H9 (cell line): Measurements from ENCODE around the gene CCSER2. TPM values are rescaled to one million over a fixed set of nuclear protein-coding genes. Genes with fewer than 3 reads are reported as not detected.

Source experiments
- DNase-seq: peaks from one replicate; pipeline ENCODE4 v3.0.0-alpha.2; 2017
- H2AFZ ChIP-seq: one replicate; pipeline ENCODE4 v1.6.1; 2013; ENCODE audit warnings: mild to moderate bottlenecking, low read length, control low read depth, moderate library complexity
- H2AK5ac ChIP-seq: 2 replicates; pipeline ENCODE4 v1.6.1; 2013; ENCODE audit warnings: low read length, control low read depth, mixed read lengths; ENCODE audit not compliant: insufficient read length
- H2BK120ac ChIP-seq: one replicate; pipeline ENCODE4 v1.6.1; 2013; ENCODE audit warnings: low read depth, mild to moderate bottlenecking, low read length, control low read depth, inconsistent platforms; ENCODE audit not compliant: poor library complexity, severe bottlenecking
- H2BK12ac ChIP-seq: 2 replicates; pipeline ENCODE4 v1.6.1; 2013; ENCODE audit warnings: low read length, control low read depth, mixed read lengths, low read depth; ENCODE audit not compliant: insufficient read length
- H2BK15ac ChIP-seq: 2 replicates; pipeline ENCODE4 v1.6.1; 2013; ENCODE audit warnings: low read depth, low read length, control low read depth
- H2BK20ac ChIP-seq: one replicate; pipeline ENCODE4 v1.6.1; 2013; ENCODE audit warnings: low read depth, mild to moderate bottlenecking, low read length, control low read depth, inconsistent platforms; ENCODE audit not compliant: poor library complexity, severe bottlenecking
- H2BK5ac ChIP-seq: 2 replicates; pipeline ENCODE4 v1.6.1; 2013; ENCODE audit warnings: low read length, control low read depth, mixed read lengths; ENCODE audit not compliant: insufficient read length
- H3K14ac ChIP-seq: 2 replicates; pipeline ENCODE4 v1.6.1; 2013; ENCODE audit warnings: low read length, control low read depth; ENCODE audit not compliant: insufficient read depth
- H3K18ac ChIP-seq: 2 replicates; pipeline ENCODE4 v1.6.1; 2013; ENCODE audit warnings: low read depth, mild to moderate bottlenecking, mixed read lengths, low read length, control low read depth; ENCODE audit not compliant: insufficient read length
- H3K23ac ChIP-seq: 2 replicates; pipeline ENCODE4 v1.6.1; 2013; ENCODE audit warnings: low read length, control low read depth, mixed read lengths, low read depth; ENCODE audit not compliant: insufficient read length
- H3K23me2 ChIP-seq: 2 replicates; pipeline ENCODE4 v1.6.1; 2013; ENCODE audit warnings: low read depth, mild to moderate bottlenecking, mixed read lengths, low read length, control low read depth; ENCODE audit not compliant: insufficient read length, poor library complexity, severe bottlenecking
- H3K27ac ChIP-seq: 2 replicates; pipeline ENCODE4 v1.5.1; 2013; ENCODE audit warnings: low read length, control low read depth, mixed read lengths, low read depth; ENCODE audit not compliant: insufficient read length
- H3K27me3 ChIP-seq: 2 replicates; pipeline ENCODE4 v1.6.1; 2013; ENCODE audit warnings: low read length, control low read depth, inconsistent platforms; ENCODE audit not compliant: insufficient read depth
- H3K4ac ChIP-seq: 2 replicates; pipeline ENCODE4 v1.6.1; 2013; ENCODE audit warnings: low read depth, mild to moderate bottlenecking, control low read depth, inconsistent platforms, low read length, moderate library complexity
- H3K4me1 ChIP-seq: 2 replicates; pipeline ENCODE4 v1.6.1; 2013; ENCODE audit warnings: low read length, control low read depth, inconsistent platforms; ENCODE audit not compliant: insufficient read depth
- H3K4me2 ChIP-seq: 2 replicates; pipeline ENCODE4 v1.6.1; 2013; ENCODE audit warnings: low read length, control low read depth, mixed read lengths; ENCODE audit not compliant: insufficient read length, insufficient read depth
- H3K56ac ChIP-seq: 2 replicates; pipeline ENCODE4 v1.6.1; 2013; ENCODE audit warnings: low read depth, mild to moderate bottlenecking, mixed read lengths, low read length, control low read depth; ENCODE audit not compliant: insufficient read length
- H3K79me1 ChIP-seq: 2 replicates; pipeline ENCODE4 v1.6.1; 2013; ENCODE audit warnings: low read depth, mild to moderate bottlenecking, moderate library complexity, low read length, control low read depth, inconsistent platforms; ENCODE audit not compliant: insufficient read depth, poor library complexity, severe bottlenecking
- H3K79me2 ChIP-seq: 2 replicates; pipeline ENCODE4 v1.6.1; 2013; ENCODE audit warnings: low read length, control low read depth, inconsistent platforms; ENCODE audit not compliant: insufficient read depth
- H3K9ac ChIP-seq: 2 replicates; pipeline ENCODE4 v1.6.1; 2013; ENCODE audit warnings: low read length, control low read depth, mixed read lengths; ENCODE audit not compliant: insufficient read length; ENCODE audit errors: extremely low read depth
- H3K9me3 ChIP-seq: one replicate; pipeline ENCODE4 v1.6.1; 2013; ENCODE audit warnings: low read depth, low read length, inconsistent platforms; ENCODE audit not compliant: control insufficient read depth
- H3T11ph ChIP-seq: one replicate; pipeline ENCODE4 v1.6.1; 2013; ENCODE audit warnings: mild to moderate bottlenecking, low read length, control low read depth, inconsistent platforms
- H4K20me1 ChIP-seq: one replicate; pipeline ENCODE4 v1.6.1; 2013; ENCODE audit not compliant: control insufficient read depth, insufficient read length, insufficient read depth
- H4K5ac ChIP-seq: 2 replicates; pipeline ENCODE4 v1.6.1; 2013; ENCODE audit warnings: low read depth, mild to moderate bottlenecking, mixed read lengths, low read length, control low read depth; ENCODE audit not compliant: insufficient read length
- H4K8ac ChIP-seq: replicated peaks from 2 replicates; pipeline ENCODE4 v1.6.1; 2013; ENCODE audit warnings: low read length, control low read depth, mixed read lengths, low read depth; ENCODE audit not compliant: insufficient read length
- H4K91ac ChIP-seq: 2 replicates; pipeline ENCODE4 v1.6.1; 2013; ENCODE audit warnings: low read depth, mild to moderate bottlenecking, moderate library complexity, mixed read lengths, low read length, control low read depth; ENCODE audit not compliant: insufficient read length
- H3K27ac Mint-ChIP-seq, 3 experiments: 2 replicates in 2 of 3; 3 replicates in 1 of 3; pipeline ENCODE4 v1.8.0; 2020 to 2021; ENCODE audit warnings: mixed read lengths in 3 of 3, mild to moderate bottlenecking in 1 of 3, moderate library complexity in 1 of 3
- H3K27me3 Mint-ChIP-seq: 2 replicates; pipeline ENCODE4 v1.8.0; 2021; ENCODE audit warnings: low read depth, mild to moderate bottlenecking, moderate library complexity, mixed read lengths
- H3K36me3 Mint-ChIP-seq, 3 experiments: 2 replicates in 2 of 3; 3 replicates in 1 of 3; pipeline ENCODE4 v1.8.0; 2020 to 2021; ENCODE audit warnings: low read depth in 3 of 3, mixed read lengths in 3 of 3; ENCODE audit not compliant: insufficient read depth in 1 of 3
- H3K4me1 Mint-ChIP-seq, 2 experiments: 2 replicates each; pipeline ENCODE4 v1.8.0; 2020; ENCODE audit warnings: mixed read lengths in 2 of 2
- H3K4me3 Mint-ChIP-seq, 2 experiments: 2 replicates in 1 of 2; 3 replicates in 1 of 2; pipeline ENCODE4 v1.8.0; 2020 to 2021; ENCODE audit warnings: mild to moderate bottlenecking in 2 of 2, mixed read lengths in 2 of 2, moderate library complexity in 1 of 2
- H3K9me3 Mint-ChIP-seq, 2 experiments: 2 replicates in 1 of 2; 3 replicates in 1 of 2; pipeline ENCODE4 v1.8.0; 2020; ENCODE audit warnings: mild to moderate bottlenecking in 2 of 2, mixed read lengths in 2 of 2, moderate library complexity in 1 of 2
- CTCF ChIP-seq: fragments of 200-600 bp; sonication (generic); conservative IDR thresholded peaks from 3 replicates; pipeline ENCODE4 v1.8.0; 2021; ENCODE audit warnings: antibody characterized with exemption, mild to moderate bottlenecking
- WGBS: extraction: QIAGEN DNeasy Blood & Tissue Kit; methylation state at CpG from one replicate; pipeline ENCODE4 v1.1.7; 2013; ENCODE audit warnings: missing lambda C conversion rate, low lambda C conversion rate, mixed read lengths; ENCODE audit not compliant: insufficient read length; ENCODE audit errors: extremely low coverage; 5-methylcytosine and 5-hydroxymethylcytosine counted together
- total RNA-seq: library from RNA; stranded (reverse); gene quantifications from 2 replicates; pipeline ENCODE4 v1.2.1, GENCODE V29; 2021

Gene CCSER2
- total RNA-seq, 1 experiment from 2014 or later = 22.2 TPM

GRCh38 chr10:84551437-84552120 is 223.2 kb downstream of the CCSER2 start:
- Mint-ChIP-seq H3K4me3 (no peak overlapping the region), H3K27ac (no peak overlapping the region), H3K4me1 (peaks cover 8 to 15% of the 10 kb centered on the region in 2 experiments; a peak in 3 of 4 replicates), H3K36me3 (no peaks in the 10 kb centered on the region), H3K9me3 (no peaks in the 10 kb centered on the region; a peak in 1 of 5 replicates), H3K27me3 (peaks cover 7% of the 10 kb centered on the region)
- Histone ChIP-seq H3K23ac (no peak overlapping the region), H3T11ph (no peak overlapping the region), H3K27me3 (no peaks in the 10 kb centered on the region), H2BK20ac (no peak overlapping the region), H4K5ac (no peak overlapping the region), H2BK5ac (no peak overlapping the region), H4K91ac (no peak overlapping the region), H3K4ac (no peak overlapping the region), H3K14ac (no peak overlapping the region), H3K9me3 (no peaks in the 10 kb centered on the region), H3K9ac (no peak overlapping the region), H3K79me1 (no peaks in the 10 kb centered on the region), H3K27ac (no peak overlapping the region), H2BK12ac (no peak overlapping the region), H3K23me2 (no peaks in the 10 kb centered on the region), H4K20me1 (no peaks in the 10 kb centered on the region), H2AK5ac (no peak overlapping the region), H4K8ac (no peak overlapping the region), H3K56ac (no peak overlapping the region), H3K4me2 (no peak overlapping the region), H3K79me2 (no peaks in the 10 kb centered on the region), H3K18ac (no peak overlapping the region), H2BK15ac (no peak overlapping the region), H3K4me1 (no peaks in the 10 kb centered on the region), H2AFZ (no peak overlapping the region), H2BK120ac (no peak overlapping the region)
- no peak for TF ChIP-seq CTCF
- no CpG with 5 or more reads among the region's 6 CpGs for WGBS
- DNase-seq = no peak
